Frontal cortex (tissue), 4 donors: Measurements from ENCODE around the gene SCAF1. TPM values are rescaled to one million over a fixed set of nuclear protein-coding genes. Genes with fewer than 3 reads are reported as not detected.
A peak's percentile ranks its signal among the peaks of the same experiment; 100 is the strongest.

Source experiments
- DNase-seq, 2 donors: peaks; one replicate each; pipeline ENCODE4 v3.0.0; 2012; ENCODE audit warnings: low spot score in 2 of 2
- FAIRE-seq: peaks from 2 replicates; lab custom pipeline; 2012; peaks lifted over from hg19 to GRCh38; lab: Jason Lieb, UNC
- total RNA-seq: library from RNA; depleted of rRNA; stranded (reverse); fragments of >200 nt; gene quantifications from one replicate; pipeline ENCODE4 v1.2.3, GENCODE V29; 2014
- donor health status: control.
- donor health status: control.
- donor health status: control.

SCAF1 gene
- total RNA-seq, 1 donor from 2014 or later: 9.4 TPM

- DNase-seq (no peak), FAIRE-seq (no peak)
These were observed 18.4 kb downstream of the SCAF1 start for GRCh38 chr19:49660338-49660961.

GRCh38 chr19:49662011-49662410 lies 20.0 kb downstream of the SCAF1 start:
- FAIRE-seq (no peak), DNase-seq (no peak)

GRCh38 chr19:49663224-49663623 lies 21.2 kb downstream of the SCAF1 start:
- DNase-seq (no peak), FAIRE-seq (no peak)

GRCh38 chr19:49664171-49665035 lies 22.4 kb downstream of the SCAF1 start:
- FAIRE-seq (no peak), DNase-seq (peak; percentile 91 to 96)

- no peak for DNase-seq
- FAIRE-seq: no peak
These were observed 23.0 kb downstream of the SCAF1 start for GRCh38 chr19:49665036-49665350.

GRCh38 chr19:49665351-49666119 lies 23.5 kb downstream of the SCAF1 start, which contains the start of the genes BCL2L12 and IRF3:
TSS of gene BCL2L12 (plus strand) at chr19:49665933. CDS start at chr19:49666693, 760 bp downstream.
TSS of gene IRF3 (minus strand) at chr19:49665857. CDS start at chr19:49664838, 1,019 bp downstream.
- FAIRE-seq: no peak
- peak; percentile 99 for DNase-seq

- FAIRE-seq (no peak), DNase-seq (no peak)
These were observed 24.1 kb downstream of the SCAF1 start for GRCh38 chr19:49666120-49666444.

GRCh38 chr19:49667473-49667872 lies 25.5 kb downstream of the SCAF1 start:
- DNase-seq (no peak), FAIRE-seq (no peak)

- FAIRE-seq (no peak), DNase-seq (no peak)
These were observed 27.5 kb downstream of the SCAF1 start for GRCh38 chr19:49669516-49669915.

GRCh38 chr19:49672131-49672919 lies 30.3 kb downstream of the SCAF1 start:
- FAIRE-seq (no peak), DNase-seq (peak; percentile 81 to 91)

GRCh38 chr19:49676136-49676783 lies 34.3 kb downstream of the SCAF1 start:
- DNase-seq (peak; percentile 79 to 81), FAIRE-seq (no peak)

GRCh38 chr19:49676784-49677230 lies 34.8 kb downstream of the SCAF1 start:
- peak; percentile 96 to 98 for DNase-seq
- peak; percentile 99 for FAIRE-seq

- DNase-seq: peak in 1 of 2 donors; percentile 62
- no peak for FAIRE-seq
These were observed 35.4 kb downstream of the SCAF1 start, which contains the start of gene PRMT1 for GRCh38 chr19:49677231-49677900. TSS of gene PRMT1 (plus strand) at chr19:49677271. CDS start at chr19:49677281, 10 bp downstream.

- DNase-seq: peak in 1 of 2 donors; percentile 63
- no peak for FAIRE-seq
These were observed 36.1 kb downstream of the SCAF1 start for GRCh38 chr19:49677901-49678674.

- FAIRE-seq (no peak), DNase-seq (no peak)
These were observed 37.2 kb downstream of the SCAF1 start for GRCh38 chr19:49678985-49679770.

GRCh38 chr19:49679771-49680413 lies 37.9 kb downstream of the SCAF1 start:
- FAIRE-seq (no peak), DNase-seq (no peak)
